Ovary (tissue), 3 donors: Measurements from ENCODE around the gene SEMG2.

ENCODE experiments used
- CTCF ChIP-seq, 3 donors: fragments of 450-650 bp in 2 of 3; fragments of 200-600 bp in 1 of 3; IDR thresholded peaks; one replicate each; pipeline versions ENCODE4 v1.5.1 to v1.8.0; 2016 to 2022; ENCODE audit warnings: antibody characterized with exemption in 3 of 3, mild to moderate bottlenecking in 1 of 3
- POLR2A ChIP-seq: fragments of 450-650 bp; IDR thresholded peaks from one replicate; pipeline ENCODE4 v1.6.1; 2017; ENCODE audit warnings: antibody characterized with exemption, mild to moderate bottlenecking, moderate library complexity
- donor health status: DM: no; HTN: no; CAD: no.

GRCh38 chr20:45212836-45213235 lies 8.3 kb upstream of the SEMG2 start:
- no peak for TF ChIP-seq POLR2A
- TF ChIP-seq CTCF (IDR thresholded peaks at IDR 0.05): no peak
